GM19240 (cell line): ENCODE measurements around the gene CSMD2.

Experiments used
- DNase-seq: peaks from one replicate; pipeline ENCODE4 v3.0.0; 2011; ENCODE audit warnings: low spot score; ENCODE audit not compliant: insufficient read length

The CSMD2 gene

GRCh38 chr1:33763406-33763805 lies 401.6 kb downstream of the CSMD2 start:
- no peak for DNase-seq

DNA sequence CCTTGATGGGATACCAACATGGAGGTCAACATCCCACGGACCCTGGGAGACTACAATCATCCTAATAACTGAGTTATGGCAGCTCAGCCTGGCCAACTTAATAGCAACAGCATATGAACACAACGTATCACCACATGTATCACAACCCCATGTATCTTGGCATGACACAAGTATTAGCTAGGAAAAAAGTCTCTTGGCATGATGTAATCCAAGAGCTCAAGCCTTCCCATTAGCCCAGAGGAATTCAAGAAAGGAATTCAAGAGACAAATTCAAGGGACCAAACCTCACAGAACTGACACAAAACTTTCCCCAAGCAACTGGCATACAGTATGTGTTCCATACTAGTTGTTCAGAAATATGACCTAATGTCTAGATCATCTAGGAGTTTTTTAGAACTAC lies 402.1 kb downstream of the CSMD2 start:
- no peak for DNase-seq

GRCh38 chr1:33762109-33762830 lies 402.8 kb downstream of the CSMD2 start:
- no peak for DNase-seq

GRCh38 chr1:33758698-33759097 lies 406.3 kb downstream of the CSMD2 start:
- DNase-seq, result no peak

DNA sequence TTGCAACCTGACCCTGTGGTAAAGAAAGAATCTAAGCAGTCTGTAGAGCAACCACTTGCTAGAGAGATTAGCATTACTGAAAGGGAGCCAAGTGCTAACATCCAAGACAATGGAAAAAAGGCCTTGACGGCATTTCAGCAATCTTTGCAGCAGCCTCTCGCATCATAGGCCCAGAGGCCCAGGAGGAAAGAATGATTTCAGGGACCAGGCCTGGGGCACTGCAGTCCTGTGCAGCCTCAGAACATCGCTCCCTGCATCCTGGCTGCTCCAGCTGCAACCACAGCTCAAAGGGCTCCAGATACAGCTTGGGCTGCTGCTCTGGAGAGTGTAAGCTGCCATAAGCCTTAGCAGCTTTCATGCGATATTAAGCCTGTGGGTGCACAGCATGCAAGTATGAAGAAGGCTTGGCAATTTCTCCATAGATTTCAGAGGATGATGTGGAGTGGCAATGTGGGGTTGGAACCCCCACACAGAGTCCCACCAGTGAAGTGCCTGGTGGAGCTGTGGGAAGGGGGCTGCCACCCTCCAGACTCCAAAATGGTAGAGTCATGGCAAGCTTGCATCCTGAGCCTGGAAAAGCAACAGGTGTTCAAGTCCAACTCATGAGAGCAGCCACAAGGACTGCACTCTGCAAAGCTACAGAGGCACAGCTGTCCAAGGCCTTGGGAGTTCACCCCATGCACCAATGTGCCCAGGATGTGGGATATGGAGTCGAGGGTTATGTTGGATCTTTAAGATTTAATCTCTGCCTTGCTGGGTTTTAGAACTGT lies 411.8 kb downstream of the CSMD2 start:
- no peak for DNase-seq

DNA sequence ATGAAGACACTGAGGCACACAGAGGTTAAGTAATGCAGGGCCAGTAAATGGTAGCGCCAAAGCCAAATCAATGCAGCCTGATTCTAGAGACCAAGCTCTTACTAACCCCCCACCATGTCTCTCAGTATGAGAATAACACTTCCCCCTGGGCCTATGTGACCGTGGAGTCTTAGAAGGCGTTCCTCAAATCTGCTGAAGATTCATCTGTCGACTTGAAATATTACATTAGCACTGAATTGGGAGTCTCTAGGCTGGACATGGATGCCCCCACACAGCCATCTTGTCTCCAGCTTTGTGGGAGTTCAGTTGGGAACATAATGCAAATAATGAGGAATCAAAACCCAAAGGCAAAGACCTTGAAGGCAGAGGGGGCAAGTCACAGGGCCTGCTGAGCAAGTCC lies 419.1 kb downstream of the CSMD2 start:
- DNase-seq, result no peak

DNA sequence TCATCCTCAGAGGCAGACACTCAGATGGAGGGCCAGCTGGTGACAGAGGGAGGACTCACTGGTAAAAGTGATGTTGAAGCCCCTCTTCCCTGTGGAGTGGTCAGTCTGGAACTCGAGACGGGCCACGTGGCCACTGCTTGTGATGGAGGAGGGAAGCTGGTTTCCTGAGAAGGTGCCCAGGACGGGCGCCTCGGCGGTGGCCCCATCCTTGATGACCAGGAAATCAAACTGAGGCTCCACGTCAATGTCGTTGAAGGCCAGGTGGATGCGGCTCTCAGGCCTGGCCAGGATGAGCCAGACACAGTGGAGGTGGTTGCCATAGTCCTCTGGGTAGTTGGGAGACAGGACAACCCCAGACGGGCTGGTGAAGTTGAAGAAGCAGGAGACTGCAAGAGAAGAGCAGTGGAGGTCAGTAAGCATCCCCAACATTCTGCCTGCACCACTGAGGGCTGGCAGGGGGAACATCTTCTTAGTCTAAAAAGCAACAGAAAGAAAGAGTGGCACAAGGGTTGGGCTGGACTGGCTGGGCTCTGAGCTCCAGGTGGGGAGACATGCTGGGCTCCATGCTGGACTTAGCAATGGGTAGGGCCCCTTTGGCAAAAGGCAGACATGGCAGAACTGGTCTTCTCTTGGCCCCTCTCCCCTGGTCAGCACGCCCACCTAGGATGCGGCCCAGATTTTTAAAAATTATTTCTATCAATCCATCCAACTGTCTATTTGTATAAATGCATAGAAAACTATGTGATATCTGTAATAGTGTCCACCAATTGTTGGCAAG lies 421.6 kb downstream of the CSMD2 start:
- DNase-seq, result no peak

DNA sequence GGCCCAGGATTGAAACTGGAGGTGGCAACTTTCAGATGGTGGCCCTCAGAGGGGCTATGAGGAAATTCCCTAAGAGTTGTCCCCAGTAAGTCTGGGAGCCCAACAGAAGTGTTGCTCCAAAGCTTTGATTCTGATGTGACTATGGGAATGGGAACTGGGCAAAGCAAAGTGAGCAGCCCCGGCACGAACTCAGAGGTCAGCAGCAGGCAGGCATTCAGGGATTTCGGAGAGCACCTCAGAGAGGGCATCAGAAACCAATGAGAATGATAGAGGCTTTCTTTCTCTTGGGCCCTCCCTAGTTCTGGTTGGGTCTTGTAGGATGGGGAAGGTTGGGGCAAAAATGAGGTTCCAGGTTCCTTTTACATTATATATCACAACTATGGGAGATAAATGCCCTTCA lies 422.4 kb downstream of the CSMD2 start:
- DNase-seq, result no peak

- DNase-seq, result no peak
Observed at GRCh38 chr1:33741749-33742148, 423.3 kb downstream of the CSMD2 start.

DNA sequence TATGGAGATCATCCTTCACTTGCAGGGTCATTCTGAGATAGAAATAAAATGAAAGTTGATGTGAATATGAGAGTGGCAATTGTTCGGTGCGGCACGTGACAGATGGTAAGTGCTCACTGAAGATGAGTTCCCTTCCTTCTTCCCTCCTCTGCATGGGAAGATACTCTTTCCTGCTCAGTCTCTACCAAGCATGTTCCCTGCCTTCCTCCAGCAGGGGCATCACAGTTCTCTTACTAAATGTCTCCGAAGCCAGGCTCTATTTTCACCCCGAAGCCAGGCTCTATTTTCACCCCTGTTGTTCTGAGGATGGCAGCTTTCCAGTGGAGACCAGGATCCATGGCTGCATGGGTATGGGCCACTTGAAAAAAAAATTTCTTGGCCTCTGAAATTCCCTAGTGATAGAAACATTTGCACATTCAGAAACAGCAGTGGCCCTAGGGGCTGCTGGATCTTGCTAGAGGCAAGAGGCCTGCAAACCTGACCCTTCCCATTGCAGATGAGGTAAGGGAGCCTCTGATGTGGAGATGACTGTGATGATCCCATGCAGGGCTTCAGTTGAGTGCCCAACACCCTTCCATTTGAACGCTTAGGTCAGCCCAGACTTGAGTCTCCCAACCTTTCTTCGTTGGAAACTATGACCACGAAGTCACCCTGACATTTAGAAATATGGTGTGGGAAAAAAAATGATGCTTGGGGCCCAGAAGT lies 424.8 kb downstream of the CSMD2 start:
- no peak for DNase-seq

DNA sequence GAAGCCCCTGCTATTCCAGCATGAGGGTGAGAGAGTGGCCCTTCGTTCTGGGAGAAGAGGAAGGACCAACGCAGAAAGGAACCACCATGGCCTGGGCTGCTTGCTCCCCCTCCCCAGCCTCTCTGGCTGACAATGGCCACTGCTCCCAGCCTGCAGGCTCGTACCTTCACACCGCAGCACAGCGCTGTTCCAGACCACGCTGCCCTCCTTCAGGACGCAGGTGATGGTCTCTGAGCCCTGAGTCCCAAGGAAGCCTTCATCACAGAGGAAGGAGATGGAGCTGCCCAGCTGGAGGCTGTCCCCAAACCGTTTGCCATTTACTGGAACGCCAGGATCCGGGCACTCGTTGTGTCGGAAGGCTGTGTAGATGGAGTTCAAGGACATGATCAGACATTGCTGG lies 426.1 kb downstream of the CSMD2 start:
- DNase-seq, result no peak

- no peak for DNase-seq
Observed at GRCh38 chr1:33738536-33738935, 426.5 kb downstream of the CSMD2 start.

DNA sequence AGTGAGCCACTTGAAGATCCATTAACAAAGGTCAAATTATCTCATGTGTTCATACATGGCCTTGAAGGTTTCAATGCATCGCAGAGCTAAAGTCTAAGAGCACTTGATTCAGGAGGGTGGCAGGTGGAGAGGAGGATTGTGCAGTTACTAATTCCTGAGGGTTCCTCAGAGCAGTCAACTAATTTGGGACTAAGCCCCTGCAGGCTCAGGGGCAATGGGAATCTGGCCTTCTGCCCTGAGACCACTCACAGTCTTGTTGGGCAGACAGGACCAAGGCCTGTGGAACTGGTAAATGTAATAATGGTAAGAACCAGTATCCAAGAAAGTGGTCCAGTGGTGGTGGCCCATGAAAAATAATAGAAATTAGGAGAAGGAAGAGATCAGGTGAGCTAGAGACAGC lies 428.5 kb downstream of the CSMD2 start:
- no peak for DNase-seq

DNA sequence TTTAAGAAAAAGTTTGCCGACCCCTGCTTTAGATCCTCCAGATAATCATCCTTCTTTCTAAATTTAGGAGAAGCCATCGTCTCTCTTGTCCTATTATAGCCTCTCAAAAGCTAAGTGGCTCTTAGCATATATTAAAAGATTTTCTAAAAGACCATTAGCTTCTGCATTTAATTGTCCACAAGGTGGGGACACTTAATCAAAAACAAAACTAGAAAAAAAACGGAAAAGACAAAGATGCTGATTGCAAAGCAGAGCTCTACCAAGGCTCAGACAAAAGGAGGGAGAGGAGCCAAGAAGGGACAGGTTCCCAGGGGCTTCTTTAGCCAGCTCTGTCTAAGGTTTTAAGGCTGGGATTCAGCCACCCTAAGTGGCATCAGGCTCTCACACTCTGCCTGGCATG lies 429.4 kb downstream of the CSMD2 start:
- DNase-seq, result no peak

DNA sequence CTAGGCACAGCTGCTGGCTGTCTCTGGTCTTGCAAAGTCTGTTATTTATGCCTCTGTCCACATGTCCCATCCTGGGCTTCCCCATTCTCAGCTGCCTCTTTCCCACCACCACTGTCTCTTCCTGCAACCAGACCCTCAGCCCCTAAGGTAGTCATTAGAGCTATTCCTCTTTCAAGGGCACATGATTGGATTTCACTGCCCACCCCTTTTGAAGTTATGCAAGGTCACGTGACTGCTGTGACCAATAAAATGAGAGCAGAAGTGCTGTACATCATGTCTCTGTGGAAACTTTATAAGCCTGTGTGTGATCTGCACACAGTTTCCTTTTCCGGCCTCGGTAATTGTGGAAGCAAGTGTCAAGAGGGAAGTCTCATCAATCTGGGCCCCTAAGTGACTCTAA lies 437.7 kb downstream of the CSMD2 start:
- DNase-seq, result no peak

- no peak for DNase-seq
Observed at GRCh38 chr1:33726274-33726804, 438.7 kb downstream of the CSMD2 start.

GRCh38 chr1:33725556-33726160 lies 439.4 kb downstream of the CSMD2 start:
- no peak for DNase-seq

- DNase-seq, result no peak
Observed at GRCh38 chr1:33725037-33725436, 440.0 kb downstream of the CSMD2 start.

GRCh38 chr1:33724348-33724747 lies 440.7 kb downstream of the CSMD2 start:
- no peak for DNase-seq

DNA sequence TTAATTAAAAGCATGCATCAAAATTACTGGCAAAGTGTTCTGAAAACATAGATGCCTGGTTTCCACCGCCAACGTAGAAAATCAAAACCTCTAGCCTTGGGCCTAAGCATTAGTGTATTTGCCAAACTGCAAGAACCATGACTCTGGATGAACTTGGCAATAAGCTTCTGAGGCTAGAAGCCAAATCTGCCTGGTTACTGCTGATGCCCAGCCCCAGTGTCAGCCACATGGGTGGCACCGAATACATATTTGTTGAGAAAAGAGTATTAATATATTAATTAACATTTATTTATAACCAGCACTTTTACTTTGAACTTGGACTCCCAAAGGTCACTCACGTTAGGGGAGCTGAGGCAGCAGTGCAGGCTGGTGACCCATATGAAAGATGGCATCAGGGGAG lies 441.8 kb downstream of the CSMD2 start:
- no peak for DNase-seq

DNA sequence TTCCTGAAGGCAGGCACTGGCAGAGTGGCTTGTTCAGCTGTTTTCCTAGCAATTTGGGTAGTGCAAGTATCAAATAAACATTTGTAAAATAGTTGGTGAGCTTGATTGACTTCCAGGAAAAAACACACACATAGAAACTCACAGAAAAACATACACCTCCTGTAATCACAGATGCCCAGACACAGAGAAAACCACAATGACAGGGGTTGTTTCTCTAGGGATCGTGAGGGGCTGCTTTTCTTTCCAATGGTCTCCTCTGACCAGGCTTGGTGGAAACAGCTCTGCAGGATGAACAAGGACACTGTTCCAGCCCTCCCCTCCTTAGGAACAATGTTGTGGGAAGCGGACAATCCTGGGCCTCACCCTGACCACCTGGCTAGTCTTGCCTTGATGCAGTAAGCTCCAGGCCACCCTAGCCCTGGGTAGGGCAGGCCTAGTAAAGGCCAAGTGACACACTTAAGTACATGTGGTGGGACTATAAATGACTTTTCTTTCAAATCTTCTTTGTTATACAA lies 443.7 kb downstream of the CSMD2 start:
- DNase-seq, result no peak
